Erythroblast (primary cell): ENCODE results near the gene CPPED1.

Experiments used
- GATA1 ChIP-seq: IDR thresholded peaks from 2 replicates; pipeline ENCODE4 v1.6.1; 2011; ENCODE audit warnings: low read depth, mild to moderate bottlenecking, control low read depth, low read length, moderate library complexity
- POLR2A ChIP-seq: IDR thresholded peaks from 2 replicates; pipeline ENCODE4 v1.6.1; 2011; ENCODE audit warnings: mild to moderate bottlenecking, low read length

DNA sequence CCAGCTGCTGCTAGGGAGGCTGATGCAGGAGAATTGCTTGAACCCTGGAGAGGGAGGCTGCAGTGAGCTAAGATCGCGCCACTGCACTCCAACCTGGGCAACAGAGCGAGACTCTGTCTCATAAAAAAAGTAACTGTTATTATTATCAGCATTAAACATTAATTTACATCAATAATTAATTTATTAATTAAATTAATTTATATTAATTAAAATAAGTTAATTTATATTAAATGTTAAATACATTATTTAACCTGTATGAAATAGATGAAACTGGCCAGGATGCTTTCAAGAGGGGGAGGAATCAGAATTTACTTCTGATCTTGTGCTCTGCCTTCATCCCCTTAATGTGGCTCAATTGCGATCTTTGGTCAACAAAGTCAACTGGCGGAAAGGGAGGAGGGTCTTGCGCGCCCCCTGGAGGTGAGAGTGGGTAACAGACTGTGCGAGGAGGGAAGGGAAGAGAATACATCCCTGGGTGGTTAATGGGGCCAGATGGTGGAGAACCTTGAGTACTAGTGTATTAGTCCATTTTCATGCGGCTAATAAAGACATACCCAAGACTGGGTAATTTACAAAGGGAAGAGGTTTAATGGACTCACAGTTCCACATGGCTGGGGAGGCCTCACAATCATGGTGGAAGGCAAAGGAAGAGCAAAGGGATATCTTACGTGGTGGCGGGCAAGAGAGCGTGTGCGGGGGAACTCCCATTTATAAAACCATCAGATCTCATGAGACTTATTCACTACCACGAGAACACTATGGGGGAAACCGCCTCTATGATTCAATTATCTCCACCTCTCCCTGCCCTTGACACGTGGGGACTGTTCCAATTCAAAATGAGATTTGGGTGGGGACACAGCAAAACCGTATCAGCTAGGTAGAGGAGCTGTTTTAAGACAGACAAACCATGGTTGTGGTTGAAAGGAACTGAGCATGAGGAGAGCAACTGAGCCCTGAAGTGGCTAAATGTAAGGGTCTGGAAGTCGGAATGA is 15.7 kb upstream of the CPPED1 start:
- TF ChIP-seq POLR2A (no peak), GATA1 (no peak)
